SU-DHL-6 (cell line): Measurements from ENCODE around the gene ST6GALNAC4.

Experiments
- EZH2phosphoT487 ChIP-seq: fragments of 200-600 bp; sonication (generic), shearing (Covaris generic); conservative IDR thresholded peaks from 2 replicates; pipeline ENCODE4 v1.6.1; 2018; ENCODE audit warnings: mild to moderate bottlenecking, antibody characterized with exemption, low read length, moderate library complexity, mixed read lengths
- TF ChIP-seq, protein P1 (sequence below): fragments of 200-600 bp; sonication (generic); IDR thresholded peaks from one replicate; pipeline ENCODE4 v1.5.1; 2017; ENCODE audit warnings: antibody characterized with exemption, mild to moderate bottlenecking, low read length, moderate library complexity; ENCODE audit not compliant: insufficient read depth, poor library complexity, severe bottlenecking

DNA sequence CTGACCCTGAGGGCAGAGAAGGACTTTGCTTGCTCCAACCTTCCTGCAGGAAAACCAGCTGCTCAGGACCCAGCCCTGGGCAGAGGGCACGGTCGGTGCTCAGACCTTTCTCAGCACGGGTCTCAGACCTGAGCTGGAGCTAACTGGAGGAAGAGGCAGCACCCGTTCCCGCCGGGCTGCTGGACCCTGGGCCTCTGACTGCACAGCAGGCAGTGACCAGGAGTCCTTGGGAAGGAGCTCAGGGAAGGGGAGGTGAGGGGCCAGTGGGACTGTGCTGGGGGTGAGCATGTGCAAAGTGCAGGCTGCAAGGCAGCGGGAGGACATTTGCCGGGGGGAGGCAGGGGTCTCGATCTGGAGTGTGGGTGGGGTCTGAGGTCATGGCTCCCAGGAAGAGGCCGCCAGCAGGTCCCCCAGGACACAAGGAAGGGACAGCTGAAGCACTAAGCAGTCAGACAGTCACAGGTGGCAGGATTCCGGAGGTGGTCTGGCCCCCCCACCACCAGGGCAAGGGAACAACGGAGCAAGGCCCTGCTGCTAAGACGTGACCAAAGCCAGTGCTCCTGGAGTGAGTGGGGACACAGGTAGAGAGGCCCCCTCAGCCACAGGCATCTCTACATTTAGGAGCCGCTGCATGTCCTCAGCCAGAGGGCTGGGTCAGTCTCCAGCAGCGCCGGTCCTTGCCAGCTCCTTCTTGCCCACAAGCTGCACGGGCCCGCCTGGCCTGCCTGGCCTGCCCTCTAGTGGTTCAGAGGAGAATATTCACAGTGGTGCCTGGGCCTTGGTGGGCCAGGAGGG is 25.6 kb upstream of the ST6GALNAC4 start:
- TF ChIP-seq, protein P1, sequence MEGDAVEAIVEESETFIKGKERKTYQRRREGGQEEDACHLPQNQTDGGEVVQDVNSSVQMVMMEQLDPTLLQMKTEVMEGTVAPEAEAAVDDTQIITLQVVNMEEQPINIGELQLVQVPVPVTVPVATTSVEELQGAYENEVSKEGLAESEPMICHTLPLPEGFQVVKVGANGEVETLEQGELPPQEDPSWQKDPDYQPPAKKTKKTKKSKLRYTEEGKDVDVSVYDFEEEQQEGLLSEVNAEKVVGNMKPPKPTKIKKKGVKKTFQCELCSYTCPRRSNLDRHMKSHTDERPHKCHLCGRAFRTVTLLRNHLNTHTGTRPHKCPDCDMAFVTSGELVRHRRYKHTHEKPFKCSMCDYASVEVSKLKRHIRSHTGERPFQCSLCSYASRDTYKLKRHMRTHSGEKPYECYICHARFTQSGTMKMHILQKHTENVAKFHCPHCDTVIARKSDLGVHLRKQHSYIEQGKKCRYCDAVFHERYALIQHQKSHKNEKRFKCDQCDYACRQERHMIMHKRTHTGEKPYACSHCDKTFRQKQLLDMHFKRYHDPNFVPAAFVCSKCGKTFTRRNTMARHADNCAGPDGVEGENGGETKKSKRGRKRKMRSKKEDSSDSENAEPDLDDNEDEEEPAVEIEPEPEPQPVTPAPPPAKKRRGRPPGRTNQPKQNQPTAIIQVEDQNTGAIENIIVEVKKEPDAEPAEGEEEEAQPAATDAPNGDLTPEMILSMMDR, result peak; percentile 60
- no peak for TF ChIP-seq EZH2phosphoT487
